OCI-LY3 (cell line): ENCODE measurements around the gene LMO7.

Experiments
- H2AFZ ChIP-seq: fragments of 200-600, 300-600 bp; shearing (Covaris generic); 2 replicates; pipeline ENCODE4 v1.6.0; 2014; ENCODE audit warnings: antibody characterized with exemption, low read depth, low read length
- H3K27ac ChIP-seq: fragments of 200-600, 300-600 bp; sonication (generic); 2 replicates; pipeline ENCODE4 v1.5.1; 2014; ENCODE audit warnings: mild to moderate bottlenecking, low read length, moderate library complexity, mixed read lengths
- H3K27me3 ChIP-seq: fragments of 200-600, 300-600 bp; sonication (generic); 2 replicates; pipeline ENCODE4 v1.6.1; 2014; ENCODE audit warnings: low read depth, low read length, mixed read lengths
- H3K36me3 ChIP-seq: fragments of 200-600, 300-600 bp; sonication (generic); replicated peaks from 2 replicates; pipeline ENCODE3; 2014; ENCODE audit warnings: low read depth, low read length, mixed read lengths
- H3K4me1 ChIP-seq: fragments of 300-600, 200-600 bp; sonication (generic); 2 replicates; pipeline ENCODE4 v1.6.1; 2014; ENCODE audit warnings: low read length, mixed read lengths
- H3K4me2 ChIP-seq: fragments of 200-600, 300-600 bp; sonication (generic); 2 replicates; pipeline ENCODE4 v1.6.1; 2014; ENCODE audit warnings: low read length, mixed read lengths
- H3K4me3 ChIP-seq: fragments of 300-600, 200-600 bp; sonication (generic); 2 replicates; pipeline ENCODE4 v1.5.1; 2014; ENCODE audit warnings: antibody characterized with exemption, mild to moderate bottlenecking, low read length, moderate library complexity
- H3K79me2 ChIP-seq: fragments of 300-600, 200-600 bp; shearing (Covaris generic); 2 replicates; pipeline ENCODE4 v1.6.1; 2014; ENCODE audit warnings: mild to moderate bottlenecking, low read length, mixed read lengths
- H3K9ac ChIP-seq: fragments of 300-600, 200-600 bp; shearing (Covaris generic); 2 replicates; pipeline ENCODE4 v1.6.0; 2014; ENCODE audit warnings: mild to moderate bottlenecking, low read length, moderate library complexity
- H3K9me3 ChIP-seq: fragments of 200-600, 300-600 bp; shearing (Covaris generic); 2 replicates; pipeline ENCODE4 v1.6.1; 2014; ENCODE audit warnings: low read length, mixed read lengths; ENCODE audit not compliant: insufficient read depth
- H4K20me1 ChIP-seq: fragments of 200-600, 300-600 bp; sonication (generic); 2 replicates; pipeline ENCODE4 v1.6.1; 2016; ENCODE audit warnings: low read length, mixed read lengths; ENCODE audit not compliant: insufficient read depth
- EZH2phosphoT487 ChIP-seq: fragments of 200-600 bp; shearing (Covaris generic); IDR thresholded peaks from 2 replicates; pipeline ENCODE4 v1.6.1; 2018; ENCODE audit warnings: antibody characterized with exemption, mixed run types, low read depth
- TF ChIP-seq, protein P1 (sequence below): fragments of 200-600, 300-600 bp; sonication (generic); IDR thresholded peaks from 2 replicates; pipeline ENCODE4 v1.5.1; 2014; ENCODE audit warnings: antibody characterized with exemption, low read length, low read depth

The LMO7 gene

DNA sequence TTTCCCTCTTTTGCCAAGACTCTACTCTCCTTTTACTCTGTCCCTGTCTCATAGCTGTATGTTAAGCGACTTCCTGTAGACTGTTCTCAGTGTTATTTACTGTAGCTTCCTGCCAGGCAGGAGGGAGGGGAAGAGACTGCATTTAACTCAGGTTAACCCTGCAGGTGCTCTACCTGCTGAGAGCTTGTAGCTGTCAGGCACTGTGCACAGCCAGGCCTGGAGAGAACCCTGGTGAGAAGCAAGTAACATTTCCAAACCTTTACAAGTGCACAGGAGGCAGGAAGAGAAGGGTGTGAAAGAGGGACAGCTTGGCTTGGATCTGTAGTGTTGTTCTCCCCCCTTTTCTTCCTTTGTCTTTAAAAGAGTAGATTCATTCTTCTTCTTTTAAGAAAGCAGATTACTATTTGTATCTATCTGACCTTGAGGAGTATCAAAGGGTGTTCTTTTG lies 167.1 kb downstream of the LMO7 start:
- no peak overlapping the region for H3K27ac ChIP-seq
- H3K79me2 ChIP-seq: no peaks in the 10 kb centered on the region
- TF ChIP-seq EZH2phosphoT487: no peak
- TF ChIP-seq, protein P1, sequence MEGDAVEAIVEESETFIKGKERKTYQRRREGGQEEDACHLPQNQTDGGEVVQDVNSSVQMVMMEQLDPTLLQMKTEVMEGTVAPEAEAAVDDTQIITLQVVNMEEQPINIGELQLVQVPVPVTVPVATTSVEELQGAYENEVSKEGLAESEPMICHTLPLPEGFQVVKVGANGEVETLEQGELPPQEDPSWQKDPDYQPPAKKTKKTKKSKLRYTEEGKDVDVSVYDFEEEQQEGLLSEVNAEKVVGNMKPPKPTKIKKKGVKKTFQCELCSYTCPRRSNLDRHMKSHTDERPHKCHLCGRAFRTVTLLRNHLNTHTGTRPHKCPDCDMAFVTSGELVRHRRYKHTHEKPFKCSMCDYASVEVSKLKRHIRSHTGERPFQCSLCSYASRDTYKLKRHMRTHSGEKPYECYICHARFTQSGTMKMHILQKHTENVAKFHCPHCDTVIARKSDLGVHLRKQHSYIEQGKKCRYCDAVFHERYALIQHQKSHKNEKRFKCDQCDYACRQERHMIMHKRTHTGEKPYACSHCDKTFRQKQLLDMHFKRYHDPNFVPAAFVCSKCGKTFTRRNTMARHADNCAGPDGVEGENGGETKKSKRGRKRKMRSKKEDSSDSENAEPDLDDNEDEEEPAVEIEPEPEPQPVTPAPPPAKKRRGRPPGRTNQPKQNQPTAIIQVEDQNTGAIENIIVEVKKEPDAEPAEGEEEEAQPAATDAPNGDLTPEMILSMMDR: no peak
- no peaks in the 10 kb centered on the region for H3K4me1 ChIP-seq
- no peak overlapping the region for H3K4me3 ChIP-seq
- H2AFZ ChIP-seq: no peak overlapping the region
- H3K4me2 ChIP-seq: no peak overlapping the region
- no peak overlapping the region for H3K9ac ChIP-seq
- H4K20me1 ChIP-seq: no peaks in the 10 kb centered on the region
- no peaks in the 10 kb centered on the region for H3K9me3 ChIP-seq
- H3K27me3 ChIP-seq: no peaks in the 10 kb centered on the region
- no peaks in the 10 kb centered on the region for H3K36me3 ChIP-seq

DNA sequence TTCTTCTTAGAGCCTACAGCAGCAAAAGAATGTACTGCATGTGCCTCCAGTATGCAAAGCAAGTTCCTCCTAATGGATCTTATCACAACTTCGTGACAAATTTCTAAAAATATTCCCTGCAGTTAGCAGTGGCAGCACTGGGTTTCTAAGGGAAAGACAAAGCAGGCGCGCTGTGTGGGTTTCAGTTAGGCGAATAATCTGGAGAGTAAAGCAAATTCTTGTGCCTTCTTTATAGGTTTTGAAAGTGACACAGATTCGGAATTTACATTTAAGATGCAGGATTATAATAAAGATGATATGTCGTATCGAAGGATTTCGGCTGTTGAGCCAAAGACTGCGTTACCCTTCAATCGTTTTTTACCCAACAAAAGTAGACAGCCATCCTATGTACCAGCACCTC lies 167.9 kb downstream of the LMO7 start:
- H3K27ac ChIP-seq: no peak overlapping the region
- no peaks in the 10 kb centered on the region for H3K79me2 ChIP-seq
- no peak overlapping the region for H3K4me3 ChIP-seq
- H3K9ac ChIP-seq: no peak overlapping the region
- no peak overlapping the region for H2AFZ ChIP-seq
- H3K27me3 ChIP-seq: no peaks in the 10 kb centered on the region
- no peaks in the 10 kb centered on the region for H4K20me1 ChIP-seq
- no peaks in the 10 kb centered on the region for H3K4me1 ChIP-seq
- H3K9me3 ChIP-seq: no peaks in the 10 kb centered on the region
- H3K4me2 ChIP-seq: no peak overlapping the region
- TF ChIP-seq, protein P1: no peak
- TF ChIP-seq EZH2phosphoT487: no peak
- H3K36me3 ChIP-seq: no peaks in the 10 kb centered on the region

DNA sequence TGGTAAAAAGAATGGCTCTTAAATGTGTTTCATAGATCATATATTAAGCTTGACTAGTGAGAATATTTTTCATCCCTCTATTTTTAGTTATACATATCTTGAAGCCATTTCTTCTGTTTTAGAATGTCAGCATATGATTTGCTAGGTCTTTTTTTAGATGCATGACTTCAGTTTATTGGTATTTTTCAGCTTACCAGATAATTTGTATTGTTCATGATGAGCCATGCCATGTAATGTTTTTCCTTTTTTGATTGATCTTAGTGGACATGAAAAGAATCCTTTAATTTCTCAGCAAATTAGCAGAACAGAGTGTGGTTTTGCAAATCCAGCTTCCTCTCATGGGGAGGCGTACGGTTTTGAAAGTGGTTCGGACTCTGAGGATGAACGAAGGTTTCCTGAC lies 168.5 kb downstream of the LMO7 start:
- no peaks in the 10 kb centered on the region for H3K79me2 ChIP-seq
- no peak overlapping the region for H3K4me3 ChIP-seq
- H3K27ac ChIP-seq: no peak overlapping the region
- no peaks in the 10 kb centered on the region for H3K27me3 ChIP-seq
- no peaks in the 10 kb centered on the region for H3K9me3 ChIP-seq
- H4K20me1 ChIP-seq: no peaks in the 10 kb centered on the region
- H3K4me2 ChIP-seq: no peak overlapping the region
- H3K36me3 ChIP-seq: no peaks in the 10 kb centered on the region
- no peak overlapping the region for H2AFZ ChIP-seq
- H3K4me1 ChIP-seq: no peaks in the 10 kb centered on the region
- no peak overlapping the region for H3K9ac ChIP-seq
- TF ChIP-seq, protein P1: no peak

DNA sequence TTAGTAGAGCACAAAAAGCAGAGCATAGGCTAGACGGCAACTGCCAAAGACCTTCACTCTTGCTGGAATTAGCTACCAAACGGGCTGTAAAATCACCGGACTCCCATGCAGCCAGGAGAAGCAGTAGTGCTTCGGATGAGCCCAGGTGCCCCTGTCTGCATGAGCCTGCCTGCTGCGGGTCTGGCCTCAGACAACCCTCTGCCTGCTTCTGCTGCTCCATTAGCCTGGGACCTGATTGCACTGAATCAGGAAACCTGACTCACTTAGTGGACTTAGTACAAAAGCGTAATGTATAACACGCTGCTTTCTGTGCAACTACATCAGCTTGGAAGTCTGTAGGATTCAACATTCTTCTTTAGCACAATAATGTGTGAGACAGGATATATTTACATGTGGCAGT lies 170.0 kb downstream of the LMO7 start:
- Histone ChIP-seq H2AFZ (no peak overlapping the region), H3K79me2 (no peaks in the 10 kb centered on the region), H3K4me2 (no peak overlapping the region), H3K4me1 (no peaks in the 10 kb centered on the region), H3K36me3 (no peaks in the 10 kb centered on the region), H4K20me1 (no peaks in the 10 kb centered on the region), H3K27me3 (no peaks in the 10 kb centered on the region), H3K9ac (no peak overlapping the region), H3K4me3 (no peak overlapping the region), H3K27ac (no peak overlapping the region), H3K9me3 (no peaks in the 10 kb centered on the region)
- TF ChIP-seq EZH2phosphoT487: no peak
- TF ChIP-seq, protein P1: no peak
